ENCODE measurements around the gene PCYT1B.
"Not testable (repeated sequence)": the region's sequence is repeated elsewhere in the genome, so short reads cannot be mapped to it uniquely, and the experiment has no call there.

Gene PCYT1B

DNA sequence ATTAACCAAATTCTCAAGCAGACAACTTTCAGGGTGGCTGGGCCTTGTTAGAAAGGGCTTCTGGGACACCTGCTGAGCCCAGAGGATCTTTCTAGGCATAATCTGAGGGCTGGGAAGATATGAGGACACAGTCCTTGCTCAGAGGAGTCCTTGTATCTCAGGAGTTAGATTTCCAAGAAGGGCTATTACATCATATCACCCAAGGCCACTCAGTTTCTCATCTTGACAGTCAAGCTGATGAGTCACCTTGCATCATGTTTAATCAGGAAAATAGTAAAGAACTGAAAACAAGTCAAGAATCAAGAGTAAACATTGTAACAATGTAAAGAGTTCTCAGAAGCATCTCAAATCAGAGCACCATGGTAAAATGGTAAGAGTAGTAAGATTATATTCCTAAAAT lies 4.0 kb downstream of the PCYT1B start:
- no peak for FAIRE-seq

DNA sequence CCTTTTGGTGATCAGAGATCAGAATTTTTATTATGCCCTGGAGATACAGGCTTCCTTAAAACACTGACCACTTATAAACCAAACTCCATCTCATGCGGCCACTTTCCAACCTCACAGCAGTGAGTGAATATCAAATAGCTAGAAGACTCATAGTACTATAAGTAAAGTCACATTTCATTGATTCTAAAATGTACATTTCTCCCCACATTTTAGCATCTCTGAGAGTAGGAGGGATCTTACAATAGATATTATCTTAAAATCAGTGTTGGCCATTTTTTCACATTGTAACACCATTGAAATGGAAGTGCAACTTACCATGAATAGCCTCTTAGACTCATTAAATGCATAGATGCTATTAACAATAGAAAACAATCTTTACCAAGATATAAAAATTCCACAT lies 17.4 kb downstream of the PCYT1B start:
- no peak for FAIRE-seq

DNA sequence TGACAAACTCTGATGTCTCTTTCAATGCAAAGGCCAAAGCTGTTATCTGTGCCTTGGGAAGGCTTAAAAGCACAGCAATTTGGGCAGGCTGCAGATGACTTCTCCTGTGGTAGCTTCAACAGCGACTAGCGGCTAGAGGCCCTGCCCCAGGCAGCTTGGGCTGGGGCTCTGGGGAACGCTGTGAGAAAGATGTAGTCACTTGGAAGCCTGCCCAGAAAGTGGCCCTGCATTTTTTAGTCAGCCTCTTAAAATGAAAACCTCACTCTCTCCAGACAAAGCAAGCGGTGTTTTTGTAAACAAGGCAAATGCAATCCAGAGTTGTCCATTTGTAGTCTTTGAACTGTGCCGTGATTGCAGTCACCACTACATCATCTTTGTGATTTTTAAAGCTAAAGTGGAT lies 27.5 kb downstream of the PCYT1B start:
- no peak for FAIRE-seq

DNA sequence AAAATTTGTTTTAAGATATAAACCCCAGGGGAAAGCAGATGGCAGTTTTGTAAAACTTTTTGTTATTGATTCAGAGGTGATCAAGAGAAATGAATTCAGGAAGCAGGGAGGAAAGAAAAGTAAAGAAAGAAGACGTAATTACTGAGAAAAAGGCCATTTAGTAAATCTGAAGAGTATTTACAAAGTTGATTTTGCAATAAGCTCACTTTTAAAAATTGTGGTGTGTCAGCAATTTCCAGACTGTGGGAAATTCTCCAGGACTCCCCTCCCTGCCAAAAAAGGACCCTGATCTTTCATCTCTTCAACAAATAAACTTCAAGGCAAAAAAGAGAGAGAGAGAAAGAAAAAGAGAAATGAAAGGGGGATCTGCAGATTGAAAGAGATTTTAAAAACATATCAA lies 36.6 kb downstream of the PCYT1B start:
- no peak for FAIRE-seq

DNA sequence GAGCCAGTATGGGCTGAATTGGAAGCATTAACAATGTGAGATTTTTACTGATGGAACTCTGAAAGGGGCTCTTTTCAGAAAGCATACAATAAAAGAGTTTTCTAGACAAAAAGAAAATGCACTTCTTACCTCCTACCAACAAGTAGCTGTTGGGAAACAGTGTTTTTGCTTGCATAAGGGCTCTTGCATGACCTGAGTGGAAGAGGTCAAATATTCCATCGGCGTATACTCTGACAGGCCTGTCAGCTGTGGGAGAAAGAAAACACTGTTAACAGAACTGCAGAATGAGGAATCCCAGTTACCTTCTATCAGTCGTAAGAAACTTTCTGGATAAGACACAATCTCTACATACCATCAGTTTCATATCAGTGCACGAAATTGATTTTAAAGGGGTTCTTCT lies 39.5 kb downstream of the PCYT1B start:
- FAIRE-seq, result no peak

DNA sequence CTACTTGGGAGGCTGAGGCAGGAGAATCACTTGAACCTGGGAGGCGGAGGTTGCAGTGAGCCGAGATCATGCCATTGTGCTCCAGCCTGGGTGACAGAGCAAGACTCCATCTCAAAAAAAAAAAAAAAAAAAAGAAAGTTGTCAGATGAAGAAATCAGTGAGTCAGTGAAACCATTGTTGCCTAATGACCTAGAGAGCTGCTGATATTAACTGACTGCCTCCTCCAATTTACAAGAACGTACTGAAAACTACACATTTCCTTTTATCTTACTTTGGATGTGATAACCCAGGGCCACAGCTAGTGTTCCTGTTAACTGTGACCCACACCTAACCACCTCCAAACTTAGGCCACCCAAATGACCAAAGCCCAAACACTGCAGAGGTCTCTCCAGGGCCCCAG lies 41.2 kb downstream of the PCYT1B start:
- FAIRE-seq, result not testable (repeated sequence)

DNA sequence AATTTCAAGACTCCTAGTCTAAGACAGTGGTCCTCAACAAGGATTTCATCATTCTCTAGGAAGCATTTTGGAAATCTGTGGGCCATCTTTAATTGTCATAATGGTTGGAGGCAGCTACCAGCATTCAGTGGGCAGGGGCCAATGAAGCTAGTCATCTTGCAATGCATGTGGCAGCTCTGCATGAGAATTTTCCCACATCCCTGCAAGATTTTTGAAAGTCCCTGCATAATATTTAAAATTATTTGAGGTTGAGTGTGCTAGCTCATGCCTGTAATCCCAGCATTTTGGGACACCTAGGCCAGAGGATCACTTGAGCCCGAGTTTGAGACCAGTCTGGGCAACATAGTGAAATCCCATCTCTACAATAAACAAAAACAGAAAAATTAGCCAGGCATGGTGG lies 44.0 kb downstream of the PCYT1B start:
- FAIRE-seq, result no peak

DNA sequence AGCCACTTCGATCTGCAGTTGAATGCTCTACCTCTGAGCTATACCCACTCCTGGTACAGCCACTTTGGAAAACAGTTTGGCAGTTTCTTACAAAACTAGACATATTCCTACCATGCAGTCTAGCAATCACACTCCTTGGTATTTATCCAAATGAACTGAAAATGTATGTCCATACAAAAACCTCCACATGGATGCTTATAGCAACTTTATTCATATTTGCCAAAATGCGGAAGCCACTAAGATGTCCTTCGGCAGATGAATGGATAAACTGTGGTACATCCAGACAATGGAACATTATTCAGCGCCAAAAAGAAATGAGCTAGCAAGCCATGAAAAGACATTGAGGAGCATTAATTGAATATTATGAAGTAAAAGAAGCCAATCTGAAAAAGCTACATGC lies 45.3 kb downstream of the PCYT1B start:
- FAIRE-seq, result no peak

DNA sequence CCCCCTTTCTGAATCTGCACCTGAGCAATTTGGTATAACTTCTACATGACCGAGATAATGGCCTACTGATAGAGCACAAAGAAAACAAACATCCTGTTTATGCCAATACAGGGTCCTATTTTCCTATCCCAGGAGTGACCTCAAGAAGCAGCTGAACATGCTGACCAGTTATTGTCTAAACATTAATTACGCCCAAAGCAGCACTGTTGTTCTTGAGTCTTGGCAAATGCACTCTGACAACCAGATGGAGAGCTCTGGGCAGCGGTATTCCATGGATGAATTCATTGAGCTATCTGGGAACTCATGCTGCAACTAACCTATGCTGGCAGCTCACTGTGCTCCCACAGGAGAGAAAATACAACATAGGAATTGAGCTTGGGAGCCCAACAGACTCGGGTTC lies 52.6 kb downstream of the PCYT1B start:
- FAIRE-seq, result no peak

DNA sequence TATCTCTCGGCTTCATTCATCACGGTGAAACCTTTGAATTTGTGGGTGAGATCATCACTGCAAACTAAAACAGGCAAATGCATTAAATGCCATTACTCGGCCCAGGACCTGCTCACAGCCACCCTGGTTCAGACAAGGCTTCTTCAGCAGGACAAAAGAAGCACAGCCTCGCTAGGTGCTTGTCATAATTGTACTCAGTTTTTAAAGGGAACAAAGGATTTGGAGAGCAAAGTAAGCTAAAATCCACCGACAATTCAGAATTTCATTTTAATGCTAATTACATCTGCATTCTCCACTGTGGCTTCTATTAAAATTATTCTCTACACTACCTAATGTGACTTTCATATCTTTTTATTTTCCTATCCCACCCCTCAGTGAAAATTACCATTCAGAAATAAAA lies 57.0 kb downstream of the PCYT1B start:
- FAIRE-seq, result no peak

DNA sequence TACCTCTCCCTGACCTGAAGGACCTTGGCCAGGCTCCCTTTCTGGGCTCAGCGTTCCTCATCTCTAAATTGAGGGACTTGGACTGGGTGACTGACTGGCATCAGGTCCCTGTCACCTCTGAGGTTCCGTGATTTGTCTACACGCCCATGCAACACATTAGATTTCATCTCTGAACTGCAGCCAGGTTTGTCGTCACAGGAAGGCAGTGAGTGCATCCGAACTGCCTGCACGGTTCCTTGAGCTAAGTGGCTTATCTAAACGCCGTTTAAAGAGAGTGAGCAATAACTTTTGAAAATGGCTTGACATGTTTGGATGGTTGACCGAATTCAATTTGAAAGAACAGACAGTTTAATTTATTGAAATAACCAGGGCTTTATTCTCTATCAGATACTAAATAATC lies 70.1 kb downstream of the PCYT1B start:
- no peak for FAIRE-seq

DNA sequence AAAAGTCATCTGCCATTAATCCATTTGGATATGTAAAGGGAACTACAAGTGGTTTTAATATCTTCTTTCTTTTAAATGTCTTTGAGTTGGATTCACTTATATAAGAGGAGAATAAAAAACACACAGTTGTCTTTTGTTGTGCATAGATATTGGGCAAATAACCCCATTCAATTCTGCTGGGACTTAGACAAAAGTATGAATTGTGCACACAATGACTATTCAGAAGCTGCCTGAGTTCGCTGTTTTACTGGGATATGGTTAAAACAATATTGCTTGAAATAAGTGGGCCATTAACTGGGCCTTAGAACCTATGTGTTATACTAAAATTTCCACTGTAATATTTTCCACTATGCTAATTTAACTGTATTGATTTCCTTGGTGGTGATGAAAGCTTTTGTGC lies 71.7 kb downstream of the PCYT1B start:
- FAIRE-seq, result no peak

DNA sequence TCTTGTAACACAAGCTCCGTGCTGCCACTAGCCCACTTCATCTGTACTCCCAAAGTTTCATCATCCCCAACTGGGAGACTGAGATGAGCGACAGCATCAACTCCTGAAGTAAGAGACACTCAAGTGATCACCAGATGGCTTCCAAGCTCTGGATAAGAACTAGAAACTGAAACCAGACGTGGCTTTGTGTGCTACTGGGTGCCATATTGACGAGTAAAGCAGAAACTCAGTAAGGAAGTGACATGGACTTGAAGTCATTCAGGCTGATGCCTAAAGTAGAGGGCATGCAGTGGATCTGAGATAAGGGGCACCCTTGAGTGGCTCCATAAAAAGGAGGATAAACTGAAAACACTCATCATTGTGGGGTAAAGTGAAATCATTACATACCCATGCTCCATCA lies 72.4 kb downstream of the PCYT1B start:
- FAIRE-seq, result no peak

DNA sequence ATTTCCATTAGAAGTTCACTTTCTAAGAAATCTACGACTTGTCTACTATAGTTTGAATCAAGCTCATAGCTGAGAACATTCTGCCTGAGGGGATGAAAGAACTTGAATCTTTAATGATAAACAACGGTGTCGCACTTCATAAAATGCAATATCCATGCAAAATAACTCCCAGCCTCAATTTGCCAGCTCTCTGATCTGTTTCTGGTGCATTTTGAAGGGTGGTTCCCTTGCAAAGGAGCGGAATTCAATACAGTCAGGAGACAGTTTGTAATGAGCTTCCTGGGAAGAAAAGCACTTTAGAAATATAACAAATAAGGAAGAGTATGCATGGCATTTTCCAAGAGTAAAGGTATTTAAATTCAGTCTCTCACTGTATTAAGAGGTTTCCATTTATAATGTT lies 80.0 kb downstream of the PCYT1B start:
- FAIRE-seq, result no peak

DNA sequence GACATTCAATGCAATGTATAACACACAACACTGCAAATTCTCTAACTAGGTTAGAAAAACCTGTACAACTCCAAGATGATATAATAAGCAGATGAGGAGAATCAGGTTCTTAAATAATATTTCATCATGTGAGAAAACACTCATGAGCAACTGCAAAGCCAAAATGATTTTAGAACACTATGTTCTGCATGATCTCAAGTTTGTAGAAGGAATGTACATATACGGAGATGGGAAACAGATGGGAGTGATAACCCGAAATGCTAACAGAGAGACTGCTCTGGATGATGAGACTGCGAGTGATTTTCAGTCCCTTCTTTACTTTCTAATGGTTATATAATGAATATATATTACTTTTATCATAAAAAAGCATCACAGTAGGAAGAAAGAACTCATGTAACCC lies 80.9 kb downstream of the PCYT1B start:
- no peak for FAIRE-seq

DNA sequence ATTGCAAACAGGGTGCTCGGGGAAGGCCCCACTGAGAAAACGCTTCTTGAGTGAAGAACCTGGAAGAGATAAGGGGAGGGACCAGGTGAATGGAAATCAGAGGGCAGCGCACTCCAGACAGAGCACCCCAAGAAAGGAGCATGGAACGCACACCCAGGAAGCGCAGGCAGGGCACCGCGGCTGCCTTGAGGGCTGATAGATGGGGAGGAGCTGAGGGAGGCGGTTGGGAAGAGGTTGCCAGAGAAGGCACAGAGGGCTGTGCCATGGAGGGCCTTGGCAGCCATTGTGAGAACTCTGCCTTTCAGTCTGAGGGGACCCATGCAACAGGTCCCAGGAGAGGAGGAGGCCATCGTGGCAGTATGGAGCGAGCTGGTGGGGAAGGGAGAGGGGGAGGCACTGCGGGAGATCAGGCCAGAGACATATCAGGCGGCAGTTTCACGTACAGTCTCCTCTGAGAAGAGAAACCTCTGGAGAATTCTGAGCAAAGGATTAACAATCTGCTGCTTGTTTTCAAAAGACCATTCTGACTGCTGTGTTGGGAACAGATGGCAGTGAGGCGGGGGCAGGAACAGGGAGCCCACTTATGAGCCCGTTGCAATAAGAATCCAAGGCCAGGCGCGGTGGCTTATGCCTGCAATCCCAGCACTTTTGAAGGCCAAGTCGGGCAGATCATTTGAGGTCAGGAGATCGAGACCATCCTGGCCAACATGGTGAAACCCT lies 83.7 kb downstream of the PCYT1B start:
- no peak for FAIRE-seq

DNA sequence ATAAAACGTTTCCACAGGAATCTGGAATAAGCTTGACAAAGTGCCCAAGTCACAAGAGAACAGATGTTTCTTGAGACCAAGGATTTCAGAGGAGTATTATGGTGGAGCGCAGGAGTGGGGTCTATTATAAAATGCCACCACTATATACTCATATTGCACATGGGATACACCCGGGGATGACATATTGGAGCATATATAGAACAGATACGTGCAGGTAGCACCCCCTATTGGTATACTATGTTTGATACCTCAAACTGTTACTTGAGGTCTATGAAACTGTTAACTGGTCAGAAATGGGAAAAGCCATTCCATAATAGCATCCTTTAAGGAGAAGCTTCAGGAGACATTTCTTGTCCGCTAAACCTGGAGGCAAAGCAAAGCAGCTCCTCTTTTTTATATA lies 86.0 kb downstream of the PCYT1B start:
- FAIRE-seq, result no peak

DNA sequence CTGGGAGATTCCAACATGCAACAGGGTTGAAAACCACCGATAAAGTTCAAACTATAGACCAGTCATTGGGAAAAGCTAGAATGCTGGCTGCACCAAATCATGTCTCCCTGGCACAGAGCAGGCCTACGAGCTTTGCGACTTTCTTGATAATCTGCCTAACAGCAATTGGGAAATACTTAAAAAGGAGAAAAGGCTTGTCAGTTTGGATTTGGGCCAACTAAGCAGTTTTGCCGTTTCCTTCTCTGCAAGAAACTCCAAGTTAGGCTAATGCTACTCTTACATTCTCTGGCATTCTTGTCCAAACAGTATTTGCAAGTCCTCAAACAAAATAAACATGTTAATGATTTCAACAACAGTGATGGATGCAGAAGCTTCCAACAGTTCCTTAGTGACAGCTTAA lies 94.1 kb downstream of the PCYT1B start:
- no peak for FAIRE-seq

DNA sequence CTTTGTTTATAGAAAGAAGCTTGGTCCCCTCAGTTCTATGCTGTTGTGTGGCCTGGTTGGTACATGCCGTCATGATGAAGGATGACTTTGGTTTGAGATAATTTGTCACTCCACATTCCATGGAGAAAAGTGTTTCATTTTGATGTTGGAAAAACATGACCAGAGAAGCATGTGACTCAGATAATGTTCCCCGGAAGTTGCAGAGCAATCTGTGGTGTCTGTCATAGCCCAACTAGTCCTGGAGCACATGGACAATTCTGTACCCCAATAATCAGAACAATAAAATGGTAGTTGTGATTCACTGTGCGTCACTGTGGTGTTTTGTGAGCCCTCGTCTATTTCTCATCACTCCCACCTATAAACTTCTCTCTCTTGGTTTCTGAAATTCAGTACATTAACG lies 97.0 kb downstream of the PCYT1B start:
- FAIRE-seq, result no peak

DNA sequence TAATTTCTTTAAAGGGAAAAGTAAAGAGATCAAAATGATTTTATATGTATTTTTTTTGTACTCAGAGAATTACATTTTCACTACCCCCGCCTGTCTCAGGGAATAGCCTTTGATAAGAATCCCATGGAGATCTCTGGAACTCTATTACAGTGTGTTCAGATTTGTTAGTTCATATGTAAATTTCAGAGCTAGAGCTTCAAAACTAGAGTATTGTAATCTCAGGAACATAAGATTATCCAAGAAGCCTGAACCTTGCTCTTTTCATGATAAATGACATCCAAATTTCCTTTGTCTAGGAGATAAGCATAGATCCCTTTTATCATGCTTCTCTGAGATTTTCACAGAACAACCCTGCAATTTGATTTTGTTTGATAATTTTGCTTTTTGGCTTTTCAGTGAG lies 99.2 kb downstream of the PCYT1B start:
- no peak for FAIRE-seq

DNA sequence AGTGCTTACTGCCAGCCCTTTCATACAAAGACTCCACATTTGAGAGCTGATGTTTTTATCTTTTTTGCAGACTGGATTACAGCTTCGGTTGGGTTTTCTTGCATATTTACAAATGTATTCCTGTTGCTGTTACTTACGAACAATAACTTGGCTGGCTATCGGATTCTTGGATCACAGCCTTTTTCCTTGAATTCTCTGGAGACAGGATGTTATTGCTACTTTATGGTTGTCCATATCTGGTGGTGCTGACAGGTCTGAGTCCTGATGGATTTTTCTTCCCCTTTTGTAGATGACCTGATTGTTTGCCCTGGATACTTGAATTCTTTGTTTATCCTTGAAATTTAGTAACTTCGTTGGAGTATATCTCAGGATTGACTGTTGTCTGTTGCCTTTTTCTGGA lies 104.4 kb downstream of the PCYT1B start:
- no peak for FAIRE-seq

DNA sequence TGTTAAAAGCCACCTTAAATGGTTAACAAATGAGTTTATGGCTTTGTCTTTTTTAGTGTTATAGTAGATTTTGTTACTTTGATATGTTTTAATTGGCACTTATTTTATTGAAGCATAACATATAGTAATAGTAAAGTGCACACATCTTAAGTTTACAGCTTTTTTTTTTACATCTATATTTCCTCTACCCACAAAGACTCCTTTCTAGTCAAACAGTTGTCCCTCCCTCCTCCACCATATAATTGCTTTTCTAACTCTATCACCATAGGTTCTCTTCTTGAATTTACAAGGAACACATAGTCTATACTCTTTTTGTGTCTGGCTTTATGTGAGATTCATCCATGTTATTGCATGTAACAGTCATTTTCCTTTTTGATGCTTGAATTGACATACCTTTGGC lies 110.6 kb downstream of the PCYT1B start:
- FAIRE-seq, result no peak

DNA sequence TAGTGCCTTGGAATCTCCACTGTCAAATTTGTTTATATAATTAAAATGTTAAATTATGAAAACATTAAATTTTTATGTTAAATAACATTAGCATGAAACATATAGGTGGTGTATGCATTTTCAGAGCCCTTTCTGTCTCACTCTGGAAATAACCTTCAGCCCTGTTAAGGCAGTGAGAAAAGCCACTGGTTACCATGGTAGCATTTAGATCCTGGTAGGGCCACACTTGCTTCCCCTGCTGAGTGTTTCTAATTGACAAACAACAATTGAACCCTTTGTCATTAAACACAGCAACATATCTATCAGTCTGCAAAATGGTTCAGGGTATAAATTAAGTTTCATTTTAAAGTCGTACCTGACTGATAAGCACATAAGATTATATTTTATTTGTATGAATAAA lies 118.5 kb downstream of the PCYT1B start:
- no peak for FAIRE-seq

DNA sequence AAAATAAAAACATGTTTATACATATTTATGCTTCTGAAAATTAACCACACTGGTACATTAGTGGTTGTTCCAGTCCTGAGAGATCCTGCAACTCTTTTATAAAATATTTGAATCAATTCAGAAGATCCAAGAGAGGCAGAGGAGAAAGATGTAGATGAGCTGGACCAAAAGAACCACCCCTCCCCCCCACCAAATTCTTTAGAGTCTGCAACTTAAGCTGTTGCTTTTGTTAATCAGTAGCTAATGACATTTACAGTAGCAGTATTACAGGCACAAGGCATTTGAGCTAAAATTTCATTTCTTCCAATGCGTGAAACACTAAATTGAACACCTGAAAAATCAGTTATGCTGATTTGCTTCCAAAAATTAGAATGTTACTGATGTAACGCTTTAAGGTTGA lies 120.5 kb downstream of the PCYT1B start:
- FAIRE-seq, result no peak

DNA sequence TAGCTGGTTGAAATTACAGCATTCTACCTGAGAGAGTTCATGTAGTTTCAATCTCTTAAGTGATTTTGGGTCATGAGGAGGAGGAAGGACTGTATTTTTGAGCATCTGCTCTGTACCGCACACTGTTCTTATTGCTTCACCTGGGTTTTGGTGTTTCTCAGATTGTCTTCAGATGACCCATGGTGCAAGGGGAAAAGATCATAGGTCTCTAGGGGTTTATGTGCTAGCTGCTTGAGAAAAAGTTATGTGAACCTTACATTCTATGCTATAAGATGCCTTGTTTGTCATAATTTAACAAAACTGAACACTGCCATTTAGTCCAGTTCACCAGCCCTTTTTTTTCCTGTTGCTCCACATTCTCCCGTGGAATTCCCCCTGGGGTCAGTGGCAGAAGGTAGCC lies 121.7 kb downstream of the PCYT1B start:
- FAIRE-seq, result no peak

DNA sequence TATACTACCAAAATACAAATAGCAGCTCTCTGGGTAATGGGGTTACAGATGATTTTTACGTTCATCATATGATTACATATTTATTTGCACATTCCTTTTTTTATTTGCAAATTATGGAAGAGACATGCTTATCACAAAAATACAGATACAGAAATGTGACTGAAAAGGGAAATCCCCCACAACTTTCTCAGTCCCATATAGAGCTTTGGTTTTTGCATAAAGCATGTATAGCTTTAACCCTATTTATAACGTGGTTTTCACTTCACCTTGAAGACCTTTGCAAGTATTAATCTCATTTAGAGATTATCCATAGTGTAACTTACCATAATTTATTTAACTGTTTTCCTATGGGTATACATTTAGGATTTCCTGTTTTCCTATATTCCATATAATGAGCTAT lies 126.7 kb downstream of the PCYT1B start:
- no peak for FAIRE-seq

Measured in A204.1 (cell line).